HG02642 (cell line): ENCODE measurements around the gene USF2.

Experiments
- ATAC-seq: cut with Tn5 transposase; IDR thresholded peaks from one replicate; pipeline ENCODE4 v1.9.1; 2021; ENCODE audit warnings: mild to moderate bottlenecking; ENCODE audit not compliant: unreplicated experiment, poor library complexity

USF2 gene

GRCh38 chr19:35297922-35298321 lies 29.2 kb downstream of the USF2 start:
- no peak for ATAC-seq

- no peak for ATAC-seq
Observed at GRCh38 chr19:35298561-35298972, 29.8 kb downstream of the USF2 start.

- no peak for ATAC-seq
Observed at GRCh38 chr19:35299523-35300338, 31.0 kb downstream of the USF2 start.

GRCh38 chr19:35300339-35300649 lies 31.5 kb downstream of the USF2 start:
- ATAC-seq, result no peak

- no peak for ATAC-seq
Observed at GRCh38 chr19:35301961-35302360, 33.2 kb downstream of the USF2 start.

- no peak for ATAC-seq
Observed at GRCh38 chr19:35302446-35302845, 33.7 kb downstream of the USF2 start.

GRCh38 chr19:35303357-35303915 lies 34.7 kb downstream of the USF2 start:
- no peak for ATAC-seq

- ATAC-seq, result no peak
Observed at GRCh38 chr19:35304036-35304435, 35.3 kb downstream of the USF2 start.

GRCh38 chr19:35305181-35305580 lies 36.4 kb downstream of the USF2 start:
- ATAC-seq, result no peak

GRCh38 chr19:35306473-35307246 lies 37.9 kb downstream of the USF2 start:
- ATAC-seq, result no peak

GRCh38 chr19:35307931-35308330 lies 39.2 kb downstream of the USF2 start:
- no peak for ATAC-seq

GRCh38 chr19:35308910-35309309 lies 40.1 kb downstream of the USF2 start:
- no peak for ATAC-seq

GRCh38 chr19:35309481-35310279 lies 40.9 kb downstream of the USF2 start:
- no peak for ATAC-seq

- no peak for ATAC-seq
Observed at GRCh38 chr19:35310331-35310730, 41.6 kb downstream of the USF2 start.

GRCh38 chr19:35310811-35311465 lies 42.2 kb downstream of the USF2 start:
- ATAC-seq, result no peak

GRCh38 chr19:35311901-35312665 lies 43.3 kb downstream of the USF2 start:
- ATAC-seq, result no peak

GRCh38 chr19:35313587-35313986 lies 44.8 kb downstream of the USF2 start:
- no peak for ATAC-seq

- no peak for ATAC-seq
Observed at GRCh38 chr19:35314031-35314430, 45.3 kb downstream of the USF2 start.

GRCh38 chr19:35314858-35315470 lies 46.2 kb downstream of the USF2 start:
- no peak for ATAC-seq
